ENCODE data around the gene DLG1. TPM values are rescaled to one million over a fixed set of nuclear protein-coding genes. Genes with fewer than 3 reads are reported as not detected.

DLG1 gene
- total RNA-seq, 1 donor from 2014 or later, result 71.2 TPM

DNA sequence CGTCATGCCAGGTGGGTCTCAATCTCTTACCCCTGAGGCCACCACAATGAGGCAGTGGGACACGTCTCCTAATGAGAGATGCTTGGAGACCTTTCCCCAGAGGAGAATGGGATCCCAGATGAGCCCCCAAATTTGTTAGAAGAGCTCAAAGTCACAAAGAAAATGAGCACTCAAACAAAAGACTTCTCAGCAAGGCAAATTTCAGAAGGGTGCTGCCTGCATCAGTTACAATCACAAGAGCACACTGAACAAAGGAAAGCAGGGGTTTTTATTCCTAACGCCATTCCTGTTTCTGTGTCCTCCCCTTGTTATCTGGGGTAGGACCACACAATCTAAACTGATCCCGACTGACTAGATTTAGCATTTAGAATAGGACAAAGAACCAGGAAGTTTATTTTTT lies 50.1 kb downstream of the DLG1 start:
- no peak for DNase-seq (ENCODE audit: low read depth, low spot score)

DNA sequence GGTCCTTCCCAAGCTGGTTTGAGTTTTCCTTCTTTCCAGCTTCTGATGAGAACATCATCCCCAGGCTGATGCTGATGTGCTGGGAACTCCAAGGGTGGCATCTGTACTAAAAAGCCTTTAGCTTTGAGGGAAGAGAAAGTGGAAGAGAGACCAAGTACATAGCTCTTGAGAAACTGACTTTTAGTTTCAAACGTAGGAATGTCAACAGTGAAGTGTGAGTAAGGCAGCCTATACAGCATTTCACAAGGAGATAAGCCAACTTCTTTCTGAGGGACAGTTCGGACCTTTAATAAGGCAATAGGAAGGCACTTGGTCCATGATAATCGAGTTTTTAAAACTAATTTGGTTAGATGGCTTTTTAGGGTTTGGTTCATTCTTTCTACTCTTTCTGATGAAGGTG lies 53.7 kb downstream of the DLG1 start:
- DNase-seq (ENCODE audit: low read depth, low spot score), result no peak

DNA sequence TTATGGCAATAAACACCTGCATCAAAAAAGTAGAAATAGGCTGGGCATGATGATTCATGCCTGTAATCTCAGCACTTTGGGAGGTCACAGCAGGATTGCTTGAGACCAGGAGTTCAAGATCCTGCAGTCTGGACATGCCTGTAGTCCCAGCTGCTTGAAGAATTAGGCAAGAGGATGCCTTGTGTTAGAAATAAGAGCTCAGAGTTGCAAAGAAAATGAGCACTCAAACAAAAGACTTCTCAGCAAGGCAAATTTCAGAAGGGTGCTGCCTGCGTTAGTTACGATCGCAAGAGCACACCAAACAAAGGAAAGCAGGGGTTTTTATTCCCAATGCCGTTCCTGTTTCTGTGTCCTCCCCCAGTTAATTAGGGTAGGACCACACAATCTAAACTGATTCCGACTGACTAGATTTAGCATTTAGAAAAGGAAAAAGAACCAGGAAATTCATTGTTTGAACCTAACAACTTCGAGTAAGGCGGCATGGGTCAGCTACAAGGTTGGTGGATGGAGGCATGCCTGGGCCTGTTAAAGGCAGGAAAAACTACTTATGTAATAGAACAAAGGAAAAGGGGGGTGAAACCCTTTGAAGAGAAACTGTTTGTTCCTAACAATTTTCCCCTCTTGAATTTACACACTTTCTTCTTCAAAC lies 55.5 kb downstream of the DLG1 start:
- DNase-seq (ENCODE audit: low read depth, low spot score), result no peak

DNA sequence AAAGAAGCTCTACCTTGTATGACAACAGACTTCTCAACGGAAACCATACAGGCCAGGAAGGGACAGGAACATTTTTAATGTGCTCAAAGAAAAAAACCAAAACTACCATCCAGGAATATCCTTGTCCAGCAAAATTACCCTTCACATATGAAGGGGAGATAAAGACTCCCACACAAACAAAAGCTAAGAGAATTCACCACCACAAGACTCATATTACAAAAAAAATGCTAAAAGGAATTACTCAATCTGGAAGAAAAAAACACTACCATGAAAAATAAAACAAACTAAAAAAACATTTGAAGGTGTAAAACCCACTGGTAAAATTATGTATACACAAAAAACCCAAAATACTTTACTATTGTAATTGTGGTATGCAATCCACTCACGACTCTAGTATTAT lies 57.2 kb downstream of the DLG1 start:
- no peak for DNase-seq (ENCODE audit: low read depth, low spot score)

DNA sequence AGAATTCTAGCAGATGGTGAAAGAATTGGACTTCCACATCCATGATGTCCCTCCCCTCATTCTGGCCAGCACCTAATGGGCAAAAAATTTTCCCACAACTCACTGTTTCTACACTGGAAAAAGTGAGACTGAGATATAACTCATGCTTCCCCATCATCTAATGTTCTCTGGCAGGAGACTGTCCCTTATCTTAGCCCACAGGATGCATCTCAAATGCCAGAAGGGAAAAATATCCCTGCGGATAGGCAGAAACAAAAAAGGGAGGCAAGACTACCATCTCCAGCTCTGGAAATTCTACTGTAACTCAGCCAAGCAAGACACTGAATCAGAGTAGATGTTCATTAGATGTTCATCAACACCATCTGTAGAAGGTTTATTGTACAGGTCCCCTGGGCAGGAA lies 58.6 kb downstream of the DLG1 start:
- no peak for DNase-seq (ENCODE audit: low read depth, low spot score)

DNA sequence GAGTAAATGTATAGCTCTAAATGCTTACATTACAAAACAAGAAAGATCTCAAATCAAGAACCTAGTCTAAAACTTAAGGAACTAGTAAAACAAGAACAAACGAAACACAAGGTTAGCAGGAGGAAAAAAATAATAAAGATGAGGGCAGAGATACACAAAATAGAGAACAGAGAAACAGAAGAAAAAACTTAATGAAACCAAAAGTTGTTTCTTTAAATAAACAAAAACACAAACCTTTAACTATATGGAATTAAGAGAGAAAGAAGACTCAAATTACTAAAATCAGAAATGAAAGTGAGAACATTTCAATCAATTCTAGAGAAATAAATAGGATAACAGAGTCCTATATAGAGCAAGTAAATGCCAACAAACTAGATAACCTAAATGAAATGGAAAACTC lies 59.6 kb downstream of the DLG1 start:
- no peak for DNase-seq (ENCODE audit: low read depth, low spot score)

DNA sequence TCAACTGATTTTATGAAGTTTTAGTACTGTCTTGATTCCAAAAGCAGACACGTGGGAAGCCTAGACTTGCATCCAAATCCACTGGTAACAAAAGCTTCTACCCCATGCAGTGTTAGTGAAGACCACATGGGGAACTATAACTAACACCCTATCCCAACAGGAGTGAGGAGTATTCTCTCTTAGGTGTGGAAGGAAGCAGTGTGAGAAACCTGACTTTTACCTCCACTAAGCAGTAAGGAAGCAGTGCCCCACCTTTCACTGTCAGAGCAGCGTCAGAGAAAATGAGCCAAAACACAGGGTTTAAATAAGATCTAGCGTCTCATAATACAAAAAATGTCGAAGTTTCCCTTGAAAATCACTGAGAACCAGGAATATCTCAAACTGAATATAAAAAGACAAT lies 60.5 kb downstream of the DLG1 start:
- DNase-seq (ENCODE audit: low read depth, low spot score), result no peak

DNA sequence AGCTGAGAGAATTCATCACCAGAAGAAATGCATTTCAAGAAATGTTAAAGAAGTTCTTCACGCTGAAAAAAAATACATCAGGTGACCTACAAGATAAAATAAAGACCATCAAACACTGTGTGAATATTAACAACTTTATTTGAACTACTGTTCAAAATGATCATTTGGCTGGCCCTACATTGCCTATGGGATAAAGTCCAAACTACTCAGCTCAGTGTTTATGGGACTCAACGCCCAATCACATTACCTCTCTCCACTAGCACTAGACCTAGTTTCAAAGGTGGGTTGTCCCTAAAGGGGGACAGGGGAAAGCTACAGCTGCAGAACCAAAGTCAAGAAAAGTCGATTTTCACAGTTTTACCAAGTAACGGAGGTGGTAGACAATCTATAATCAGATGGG lies 62.0 kb downstream of the DLG1 start:
- no peak for DNase-seq (ENCODE audit: low read depth, low spot score)

DNA sequence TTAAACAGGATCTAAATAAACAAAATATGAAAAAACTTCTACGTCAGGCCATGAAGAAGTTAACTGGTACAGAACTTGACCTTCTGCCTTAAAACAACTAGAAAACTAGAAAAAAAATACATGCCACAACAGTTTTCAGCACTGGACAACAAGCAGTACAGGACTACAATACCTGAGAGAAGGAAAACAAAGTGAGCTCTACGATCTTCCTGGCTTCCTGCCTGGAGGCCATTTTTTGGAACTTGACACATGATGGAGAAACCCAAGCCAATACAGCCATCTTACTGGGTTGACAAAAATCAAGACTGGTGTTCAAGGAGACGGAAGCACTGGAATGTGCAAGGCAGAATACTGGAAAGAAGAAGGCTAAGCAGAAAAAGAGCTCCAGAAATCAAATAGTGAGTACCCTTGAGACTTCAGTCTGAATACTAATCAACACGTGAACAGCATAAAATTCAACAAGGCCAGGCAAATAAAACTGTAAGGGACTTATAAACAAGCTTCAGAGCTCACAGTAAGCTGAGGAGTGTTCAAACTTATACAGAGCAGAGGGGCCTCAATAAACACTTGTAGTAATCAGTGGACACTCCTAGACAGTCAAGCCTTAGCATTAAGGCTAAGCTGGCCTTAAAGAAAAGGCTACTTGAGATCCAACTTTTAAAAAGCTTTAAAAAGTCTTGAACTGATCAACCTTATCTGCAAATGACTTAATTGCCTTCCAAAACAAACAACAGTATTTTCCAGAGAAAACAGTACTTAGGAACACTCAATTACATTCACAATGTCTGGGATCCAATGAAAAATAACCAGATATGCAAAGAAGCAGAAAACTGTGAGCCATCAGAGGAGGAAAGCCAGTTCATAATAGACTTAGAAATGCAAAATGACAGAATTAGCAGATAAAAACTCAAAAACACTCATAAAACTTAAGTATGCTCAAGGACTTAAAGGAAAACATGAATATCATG lies 63.2 kb downstream of the DLG1 start:
- DNase-seq (ENCODE audit: low read depth, low spot score), result no peak

DNA sequence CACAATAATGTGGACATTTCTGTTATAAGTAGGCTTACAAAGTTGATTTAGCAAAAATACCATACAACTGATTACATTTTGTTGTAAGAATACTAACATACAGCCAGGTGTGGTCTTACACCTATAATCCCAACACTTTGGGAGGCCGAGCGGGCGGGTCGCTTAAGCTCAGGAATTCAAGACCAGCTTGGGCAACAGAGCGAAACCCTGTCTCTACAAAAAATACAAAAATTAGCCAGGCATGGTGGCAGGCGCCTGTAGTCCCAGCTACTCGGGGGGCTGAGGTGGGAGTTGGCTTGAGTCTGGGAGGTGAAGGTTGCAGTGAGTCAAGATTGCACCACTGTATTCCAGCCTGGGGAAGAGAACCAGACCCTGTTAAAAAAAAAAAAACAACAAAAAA lies 67.1 kb downstream of the DLG1 start:
- no peak for DNase-seq (ENCODE audit: low read depth, low spot score)

DNA sequence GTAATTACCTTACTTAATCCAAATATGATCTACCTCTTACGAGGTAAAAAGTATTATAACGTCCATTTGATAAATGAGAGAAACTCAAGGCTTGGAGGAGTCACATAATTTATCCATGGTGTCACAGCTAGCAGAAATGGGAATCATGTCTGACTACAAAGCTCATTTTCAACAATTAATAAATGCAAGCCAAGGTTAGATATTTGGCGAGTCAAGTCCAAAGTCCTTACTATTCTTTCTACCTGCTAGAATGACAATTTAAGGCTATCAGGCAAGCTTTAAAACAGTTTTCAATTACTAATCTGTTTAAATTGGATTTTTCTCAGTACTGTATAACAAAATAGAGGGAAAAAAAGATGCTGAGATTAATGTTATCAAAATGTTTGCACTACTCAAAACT lies 68.6 kb downstream of the DLG1 start:
- DNase-seq (ENCODE audit: low read depth, low spot score), result no peak

DNA sequence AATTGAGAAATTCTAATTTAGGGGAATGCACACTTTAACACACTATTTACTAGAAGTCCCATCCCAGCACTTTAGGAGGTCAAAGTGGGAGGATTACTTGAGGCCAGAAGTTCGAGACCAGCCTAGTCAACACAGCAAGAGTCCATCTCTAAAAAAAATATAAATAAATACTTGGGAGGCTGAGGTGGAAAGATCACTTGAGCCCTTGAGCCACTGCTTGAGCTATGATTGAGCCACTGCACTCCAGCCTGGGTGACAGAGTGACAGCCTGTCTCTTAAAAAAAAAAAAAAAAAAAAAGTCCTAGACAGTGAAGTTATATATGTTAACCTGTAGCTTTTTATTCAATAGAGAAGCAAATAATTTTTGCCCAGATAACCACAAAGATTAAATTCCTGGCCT lies 69.2 kb downstream of the DLG1 start:
- no peak for DNase-seq (ENCODE audit: low read depth, low spot score)

DNA sequence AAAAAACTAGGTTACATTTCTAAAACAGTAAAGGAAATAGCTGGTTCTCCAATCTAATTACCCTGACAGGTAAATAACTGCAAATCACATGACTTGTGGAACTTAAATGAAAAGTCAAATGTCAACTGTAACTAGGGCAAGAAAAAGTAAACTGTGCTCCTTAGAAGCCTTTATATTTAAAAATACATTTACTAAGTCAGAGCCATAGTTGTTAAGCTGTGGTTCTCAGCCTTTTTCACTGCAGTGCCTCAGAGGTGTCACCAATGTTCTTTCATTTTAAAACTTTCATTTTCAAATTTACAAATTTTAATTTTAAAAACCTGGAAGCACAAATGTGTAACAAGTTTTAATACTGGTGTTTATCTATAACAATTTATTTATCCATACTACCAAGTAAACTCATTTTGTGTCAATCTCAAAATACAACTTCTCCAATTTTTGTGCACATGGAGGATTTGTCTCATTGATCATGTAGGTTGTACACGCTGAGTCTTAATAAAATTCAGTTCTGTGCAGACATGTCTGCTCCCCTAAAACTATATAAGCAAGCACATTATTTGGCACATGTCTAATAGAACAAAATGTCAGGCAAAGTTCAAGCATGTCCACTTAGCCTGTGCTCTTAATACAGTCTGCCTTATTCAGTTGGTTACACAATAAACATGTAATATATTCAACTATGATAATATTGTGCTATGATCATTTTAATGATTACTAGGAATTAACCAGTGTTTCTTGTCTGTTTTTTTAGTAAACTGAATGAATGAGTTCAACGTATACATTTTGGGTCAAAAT lies 70.4 kb downstream of the DLG1 start:
- DNase-seq (ENCODE audit: low read depth, low spot score), result no peak

DNA sequence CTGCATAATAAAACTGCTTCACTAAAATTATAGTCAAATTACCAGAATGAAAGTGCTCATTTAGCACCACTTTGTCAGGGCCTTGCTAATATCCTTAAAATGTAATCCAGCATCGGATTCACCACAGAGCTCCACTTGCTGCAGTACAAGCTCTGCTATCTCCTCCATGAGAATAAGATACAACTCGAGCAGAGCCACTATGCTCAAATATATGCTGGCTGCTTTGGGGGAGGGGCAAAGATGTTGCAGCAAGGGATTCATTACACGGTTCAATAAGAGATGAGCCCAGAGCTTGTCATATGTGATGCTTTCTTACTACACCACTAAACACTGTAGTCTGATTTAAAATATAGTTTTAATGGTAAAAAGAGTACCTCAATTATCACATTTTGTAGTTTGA lies 72.2 kb downstream of the DLG1 start:
- DNase-seq (ENCODE audit: low read depth, low spot score), result no peak

DNA sequence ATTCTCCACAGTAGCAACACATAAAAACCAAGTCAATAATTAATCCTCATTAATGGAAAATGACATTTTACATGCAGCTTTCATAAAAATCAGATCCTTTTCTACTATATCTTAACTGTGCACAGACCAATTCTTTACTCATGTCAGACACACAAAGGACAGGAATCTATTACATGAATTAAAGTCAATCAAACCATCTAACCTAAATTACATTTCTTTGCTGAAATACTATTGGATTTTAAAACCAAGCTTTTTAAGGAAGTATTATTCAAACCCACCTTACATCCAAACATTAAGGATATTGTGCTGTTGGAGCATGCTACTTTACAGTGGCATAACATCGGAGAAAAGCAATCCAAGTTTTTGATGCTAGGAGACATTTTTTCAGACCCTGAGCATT lies 72.8 kb downstream of the DLG1 start:
- DNase-seq (ENCODE audit: low read depth, low spot score), result no peak

DNA sequence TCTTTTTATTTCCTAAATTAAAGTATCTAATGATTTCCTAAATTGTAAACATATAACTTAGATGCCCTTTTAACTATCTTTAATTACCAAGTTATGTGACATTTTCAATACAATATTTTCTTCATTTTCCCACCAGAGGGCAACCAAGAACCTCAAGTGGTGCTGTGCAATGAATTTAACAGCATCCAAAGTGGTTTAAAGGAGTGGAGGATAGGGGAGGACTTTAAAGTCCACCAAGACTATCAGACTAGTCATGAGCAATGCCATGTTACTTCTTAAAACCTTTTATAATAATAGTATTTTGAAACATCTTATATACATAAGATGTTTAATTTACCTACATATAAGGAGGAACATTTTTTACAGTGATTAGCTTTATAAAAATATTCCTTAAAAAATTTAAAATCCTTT lies 74.4 kb downstream of the DLG1 start:
- DNase-seq (ENCODE audit: low read depth, low spot score), result peak; percentile 7

DNA sequence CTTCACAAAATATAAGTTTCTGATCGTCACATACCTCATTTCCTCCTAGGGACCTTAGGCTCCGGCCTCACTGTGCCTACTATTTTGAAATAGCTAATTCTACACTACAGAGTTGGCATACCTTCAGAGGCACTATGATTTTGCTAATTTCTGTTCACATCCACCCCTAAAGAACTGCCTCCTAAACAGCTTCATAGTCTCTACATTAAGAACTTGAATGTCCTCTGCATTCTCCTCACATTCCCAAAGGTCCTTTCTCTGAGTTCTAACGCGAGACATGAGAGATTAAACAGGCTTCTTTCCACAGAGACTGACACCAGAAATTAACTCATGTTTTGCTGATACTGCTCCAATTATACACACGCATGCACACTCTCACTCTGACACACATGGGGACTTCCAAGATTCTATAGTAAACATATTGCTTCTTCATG lies 75.5 kb downstream of the DLG1 start:
- DNase-seq (ENCODE audit: low read depth, low spot score), result no peak

DNA sequence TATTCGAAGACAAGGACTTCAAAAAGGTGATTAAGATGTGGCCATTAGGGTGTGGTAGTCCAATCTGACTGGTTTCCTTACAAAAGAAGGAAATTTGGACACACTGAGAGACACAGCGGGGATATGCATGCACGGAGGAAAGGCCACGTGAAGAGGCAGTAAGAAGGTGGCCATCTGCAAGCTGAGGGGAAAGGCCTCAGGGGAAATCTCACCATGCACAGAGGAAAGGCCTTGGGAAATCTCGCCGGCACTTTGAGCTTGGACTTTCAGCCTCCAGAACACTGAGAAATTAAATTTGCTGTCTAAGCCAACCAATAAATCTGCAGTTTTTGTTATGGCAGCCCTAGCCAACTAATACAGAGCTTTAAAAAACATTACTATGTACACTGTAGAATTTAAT lies 78.8 kb downstream of the DLG1 start:
- DNase-seq (ENCODE audit: low read depth, low spot score), result no peak

DNA sequence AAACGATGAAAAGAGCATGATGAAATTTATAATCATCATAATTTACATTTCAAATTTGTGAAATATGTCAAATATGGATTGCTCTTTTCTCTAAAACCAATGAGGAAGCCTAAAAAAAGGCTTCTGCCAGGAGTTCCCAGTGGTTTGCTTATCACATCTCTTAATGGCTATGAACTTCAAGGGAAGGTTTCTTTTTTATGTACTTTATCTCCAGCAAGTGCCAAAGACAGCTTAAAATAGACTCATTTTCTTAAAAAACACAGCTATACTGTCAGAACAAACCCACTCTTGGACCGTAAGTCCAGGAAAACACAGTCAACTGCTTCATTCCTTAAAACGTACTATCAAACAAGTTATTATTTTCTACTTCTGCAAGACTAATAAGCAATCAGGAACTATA lies 80.2 kb downstream of the DLG1 start:
- no peak for DNase-seq (ENCODE audit: low read depth, low spot score)

DNA sequence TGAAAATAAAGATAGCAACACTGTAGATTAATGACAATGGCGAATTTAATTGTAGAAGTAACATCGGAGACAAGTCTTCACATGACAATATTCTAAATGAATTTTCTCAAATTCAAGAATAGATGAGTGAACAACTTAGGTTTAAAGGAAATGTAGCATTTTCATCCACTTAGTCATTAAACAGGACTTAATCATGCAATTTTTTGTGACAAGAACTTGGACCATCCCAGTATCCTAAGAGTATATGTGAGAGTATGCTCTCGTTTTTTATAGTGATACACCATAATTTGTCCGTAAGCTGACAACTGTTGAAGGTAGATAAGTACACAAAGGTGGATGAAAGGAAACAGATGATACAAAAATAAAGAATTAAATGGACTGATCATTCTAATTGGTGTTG lies 81.5 kb downstream of the DLG1 start:
- no peak for DNase-seq (ENCODE audit: low read depth, low spot score)

DNA sequence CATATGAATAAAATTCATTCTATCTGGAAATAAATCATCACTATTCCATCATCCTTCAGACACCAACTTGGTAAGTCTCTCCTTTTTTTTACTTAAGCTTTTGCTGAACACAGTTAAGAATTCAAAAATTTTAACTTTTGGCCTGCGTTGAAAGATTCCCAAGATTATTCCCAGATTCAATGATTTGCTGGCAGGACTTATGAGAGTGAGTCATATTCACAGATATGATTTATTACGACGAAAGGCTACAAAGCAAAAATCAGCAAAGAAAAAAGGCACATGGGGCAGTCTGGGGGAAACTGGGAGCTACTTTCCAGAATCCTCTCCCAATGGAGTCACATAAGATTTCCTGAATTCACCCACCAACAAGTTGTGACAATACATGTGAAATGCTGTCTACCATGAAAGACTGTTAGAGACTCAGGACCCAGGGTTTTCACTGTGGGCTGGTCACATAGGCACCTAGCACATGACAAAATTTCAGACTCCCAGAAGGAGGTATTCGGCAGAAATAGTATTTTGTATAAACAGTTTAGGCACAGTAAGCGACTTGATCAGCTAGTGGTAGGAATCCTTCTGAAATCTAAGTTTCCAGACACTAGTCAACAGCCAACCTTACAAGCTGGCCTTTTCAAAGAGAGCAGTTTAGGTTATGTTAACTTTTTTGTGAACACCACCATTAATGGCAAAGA lies 82.1 kb downstream of the DLG1 start:
- DNase-seq (ENCODE audit: low read depth, low spot score), result peak; percentile 1

DNA sequence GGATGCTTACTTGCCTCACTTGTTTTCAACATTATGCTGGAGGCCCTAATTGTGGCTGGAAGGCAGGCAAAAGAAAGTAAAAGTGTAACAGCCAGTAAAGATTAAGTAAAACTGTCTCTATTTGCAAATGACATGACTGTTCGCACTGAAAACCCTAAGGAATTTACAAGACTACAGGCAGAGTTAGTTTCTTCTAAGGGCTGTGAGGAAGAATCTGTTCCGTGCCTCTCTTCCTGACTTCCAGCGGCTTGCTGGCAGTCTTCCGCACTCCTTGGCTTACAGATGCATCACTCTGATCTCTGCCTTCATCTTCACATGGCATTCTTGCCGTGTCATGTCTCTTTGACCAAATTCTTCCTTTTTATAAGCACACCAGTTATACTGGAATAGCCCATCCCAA lies 86.1 kb downstream of the DLG1 start:
- no peak for DNase-seq (ENCODE audit: low read depth, low spot score)

All from pulmonary artery endothelial cell (primary cell).